ENCODE data around the gene ADD2. TPM values are rescaled to one million over a fixed set of nuclear protein-coding genes. Genes with fewer than 3 reads are reported as not detected.

ADD2 gene
- total and polyA plus RNA-seq, 4 donors, result 0.08 to 156 (median 0.16) TPM; not detected in 1

DNA sequence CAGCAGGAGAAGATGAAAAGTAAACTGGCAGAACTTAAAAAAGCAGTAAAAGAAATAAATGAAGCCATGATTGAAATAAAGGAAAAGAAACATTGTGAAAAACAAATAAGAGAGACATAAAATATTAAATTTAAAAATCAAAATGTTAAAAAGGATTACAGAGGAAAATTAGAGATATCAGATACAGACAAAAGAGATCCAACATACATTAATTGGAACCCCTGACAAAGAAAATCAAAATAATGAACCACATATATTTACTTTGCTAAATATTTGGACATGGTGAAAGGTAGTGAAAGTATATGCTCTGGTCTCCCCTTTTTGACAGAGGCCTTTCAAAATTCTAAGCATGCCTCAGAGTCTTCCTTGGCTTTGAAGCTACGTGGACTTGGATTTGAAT is 134.5 kb downstream of the ADD2 start:
- Histone ChIP-seq H3K4me3 (ENCODE audit: low read depth in 1 of 3, low read length in 3 of 3) (no peak overlapping the region), H3K4me1 (ENCODE audit: control insufficient read depth in 4 of 4, insufficient read depth in 4 of 4, low read length in 3 of 4) (no peaks in the 10 kb centered on the region), H3K9ac (ENCODE audit: low read depth in 1 of 2, low read length in 2 of 2) (no peak overlapping the region), H3K36me3 (ENCODE audit: control insufficient read depth in 4 of 4, insufficient read depth in 3 of 4, low read depth in 1 of 4, low read length in 3 of 4) (no peaks in the 10 kb centered on the region), H3K27me3 (ENCODE audit: control insufficient read depth in 4 of 4, insufficient read depth in 4 of 4, low read length in 3 of 4) (peaks cover 0 to 5% (median 0%) of the 10 kb centered on the region in 4 donors), H3K9me3 (ENCODE audit: control insufficient read depth in 4 of 4, low read length in 3 of 4) (peaks cover 0 to 5% (median 1%) of the 10 kb centered on the region in 4 donors), H3K27ac (ENCODE audit: low read depth in 1 of 2, low read length in 2 of 2) (no peak overlapping the region)
- whole genome bisulfite sequencing, result 86% methylated on average over 1 of the region's 1 CpG
- TF ChIP-seq ZBTB33 (IDR thresholded peaks at IDR 0.05) (no peak), FOXA1 (IDR thresholded peaks at IDR 0.05) (no peak), YY1 (IDR thresholded peaks at IDR 0.05) (no peak)
- no peak for DNase-seq (ENCODE audit: low spot score)

DNA sequence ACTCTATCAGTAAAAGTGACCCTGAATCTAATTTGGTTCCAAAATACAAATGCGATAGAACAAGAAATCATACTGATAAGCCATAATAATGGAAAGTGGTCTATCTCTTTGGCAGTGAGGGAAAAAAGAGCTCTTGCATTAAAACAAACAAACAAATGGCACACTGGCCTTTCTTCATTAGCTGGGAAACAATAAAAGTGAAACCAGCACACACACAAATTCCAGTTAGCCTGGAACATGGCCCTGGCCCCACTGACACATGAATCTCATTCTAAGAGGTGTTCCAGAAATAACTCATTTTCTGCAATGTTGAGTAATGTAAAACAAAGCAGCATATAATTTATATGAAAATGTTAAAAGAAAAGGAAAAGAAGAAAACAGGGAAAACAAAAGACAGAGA is 135.0 kb downstream of the ADD2 start:
- Histone ChIP-seq H3K9me3 (ENCODE audit: control insufficient read depth in 4 of 4, low read length in 3 of 4) (peaks cover 0 to 5% (median 1%) of the 10 kb centered on the region in 4 donors), H3K9ac (ENCODE audit: low read depth in 1 of 2, low read length in 2 of 2) (no peak overlapping the region), H3K4me1 (ENCODE audit: control insufficient read depth in 4 of 4, insufficient read depth in 4 of 4, low read length in 3 of 4) (no peaks in the 10 kb centered on the region), H3K4me3 (ENCODE audit: low read depth in 1 of 3, low read length in 3 of 3) (no peak overlapping the region), H3K36me3 (ENCODE audit: control insufficient read depth in 4 of 4, insufficient read depth in 3 of 4, low read depth in 1 of 4, low read length in 3 of 4) (no peaks in the 10 kb centered on the region), H3K27me3 (ENCODE audit: control insufficient read depth in 4 of 4, insufficient read depth in 4 of 4, low read length in 3 of 4) (peaks cover 0 to 5% (median 0%) of the 10 kb centered on the region in 4 donors), H3K27ac (ENCODE audit: low read depth in 1 of 2, low read length in 2 of 2) (no peak overlapping the region)
- TF ChIP-seq JUND (IDR thresholded peaks at IDR 0.05) (no peak), RAD21 (IDR thresholded peaks at IDR 0.05) (no peak), GABPA (IDR thresholded peaks at IDR 0.05 in 1 of 2, conservative IDR thresholded peaks at IDR 0.05 in 1 of 2) (no peak), NR2F2 (IDR thresholded peaks at IDR 0.05) (no peak), FOXA2 (IDR thresholded peaks at IDR 0.05) (no peak), SP1 (IDR thresholded peaks at IDR 0.05) (no peak), YY1 (IDR thresholded peaks at IDR 0.05) (no peak)
- TF ChIP-seq, protein P1, sequence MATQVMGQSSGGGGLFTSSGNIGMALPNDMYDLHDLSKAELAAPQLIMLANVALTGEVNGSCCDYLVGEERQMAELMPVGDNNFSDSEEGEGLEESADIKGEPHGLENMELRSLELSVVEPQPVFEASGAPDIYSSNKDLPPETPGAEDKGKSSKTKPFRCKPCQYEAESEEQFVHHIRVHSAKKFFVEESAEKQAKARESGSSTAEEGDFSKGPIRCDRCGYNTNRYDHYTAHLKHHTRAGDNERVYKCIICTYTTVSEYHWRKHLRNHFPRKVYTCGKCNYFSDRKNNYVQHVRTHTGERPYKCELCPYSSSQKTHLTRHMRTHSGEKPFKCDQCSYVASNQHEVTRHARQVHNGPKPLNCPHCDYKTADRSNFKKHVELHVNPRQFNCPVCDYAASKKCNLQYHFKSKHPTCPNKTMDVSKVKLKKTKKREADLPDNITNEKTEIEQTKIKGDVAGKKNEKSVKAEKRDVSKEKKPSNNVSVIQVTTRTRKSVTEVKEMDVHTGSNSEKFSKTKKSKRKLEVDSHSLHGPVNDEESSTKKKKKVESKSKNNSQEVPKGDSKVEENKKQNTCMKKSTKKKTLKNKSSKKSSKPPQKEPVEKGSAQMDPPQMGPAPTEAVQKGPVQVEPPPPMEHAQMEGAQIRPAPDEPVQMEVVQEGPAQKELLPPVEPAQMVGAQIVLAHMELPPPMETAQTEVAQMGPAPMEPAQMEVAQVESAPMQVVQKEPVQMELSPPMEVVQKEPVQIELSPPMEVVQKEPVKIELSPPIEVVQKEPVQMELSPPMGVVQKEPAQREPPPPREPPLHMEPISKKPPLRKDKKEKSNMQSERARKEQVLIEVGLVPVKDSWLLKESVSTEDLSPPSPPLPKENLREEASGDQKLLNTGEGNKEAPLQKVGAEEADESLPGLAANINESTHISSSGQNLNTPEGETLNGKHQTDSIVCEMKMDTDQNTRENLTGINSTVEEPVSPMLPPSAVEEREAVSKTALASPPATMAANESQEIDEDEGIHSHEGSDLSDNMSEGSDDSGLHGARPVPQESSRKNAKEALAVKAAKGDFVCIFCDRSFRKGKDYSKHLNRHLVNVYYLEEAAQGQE (IDR thresholded peaks at IDR 0.05), result no peak
- 83% methylated on average over 1 of the region's 1 CpG for whole genome bisulfite sequencing
- DNase-seq (ENCODE audit: low spot score), result no peak

GRCh38 chr2:70632388-70632787 is 135.6 kb downstream of the ADD2 start:
- Histone ChIP-seq H3K27me3 (ENCODE audit: control insufficient read depth in 4 of 4, insufficient read depth in 4 of 4, low read length in 3 of 4) (peaks cover 0 to 5% (median 0%) of the 10 kb centered on the region in 4 donors), H3K4me1 (ENCODE audit: control insufficient read depth in 4 of 4, insufficient read depth in 4 of 4, low read length in 3 of 4) (no peaks in the 10 kb centered on the region), H3K36me3 (ENCODE audit: control insufficient read depth in 4 of 4, insufficient read depth in 3 of 4, low read depth in 1 of 4, low read length in 3 of 4) (no peaks in the 10 kb centered on the region), H3K9ac (ENCODE audit: low read depth in 1 of 2, low read length in 2 of 2) (no peak overlapping the region), H3K9me3 (ENCODE audit: control insufficient read depth in 4 of 4, low read length in 3 of 4) (peaks cover 0 to 5% (median 1%) of the 10 kb centered on the region in 4 donors), H3K4me3 (ENCODE audit: low read depth in 1 of 3, low read length in 3 of 3) (no peak overlapping the region), H3K27ac (ENCODE audit: low read depth in 1 of 2, low read length in 2 of 2) (no peak overlapping the region)
- TF ChIP-seq RXRA (IDR thresholded peaks at IDR 0.05), result no peak
- TF ChIP-seq FOXA1 (IDR thresholded peaks at IDR 0.05), result no peak
- TF ChIP-seq ZBTB33 (IDR thresholded peaks at IDR 0.05), result no peak
- DNase-seq (ENCODE audit: low spot score), result no peak
- 23% methylated on average over 1 of the region's 1 CpG for WGBS

All from liver (tissue), 9 donors.